Activated CD8-positive, alpha-beta memory T cell treated with anti-CD3 and anti-CD28 coated beads, Interleukin-2, amount 50 U/mL, for 24 hours (primary cell): ENCODE measurements around the gene CIDEC.

Experiments
- DNase-seq: peaks from one replicate; pipeline ENCODE4 v3.0.0-alpha.2; 2020; ENCODE audit errors: extremely low read depth

The CIDEC gene

DNA sequence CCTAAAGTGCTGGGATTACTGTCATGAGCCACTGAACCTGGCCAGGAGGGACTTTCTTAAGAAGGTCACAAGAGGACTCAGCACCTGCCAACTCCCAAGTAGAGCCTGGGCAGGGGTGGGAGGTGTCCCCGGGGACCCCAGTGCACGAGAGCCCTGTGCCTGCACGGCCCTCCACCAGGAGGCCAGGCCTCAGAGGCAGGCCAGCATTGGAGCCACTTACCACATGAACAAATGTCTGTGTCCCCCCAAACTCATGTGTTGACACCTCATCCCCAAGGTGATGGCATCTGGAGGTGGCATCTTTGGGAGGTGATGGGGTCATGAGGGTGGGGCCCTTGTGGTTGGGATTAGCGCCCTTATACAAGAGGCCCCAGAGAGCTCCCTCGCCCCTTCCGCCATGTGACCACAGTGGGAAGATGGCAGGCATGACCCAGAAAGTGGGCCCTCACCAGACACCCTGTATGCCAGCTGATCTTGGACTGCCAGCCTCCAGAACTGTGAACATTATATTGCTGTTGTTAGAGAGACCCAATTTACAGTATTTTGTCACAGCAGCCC is 33.0 kb downstream of the CIDEC start:
- DNase-seq = no peak

DNA sequence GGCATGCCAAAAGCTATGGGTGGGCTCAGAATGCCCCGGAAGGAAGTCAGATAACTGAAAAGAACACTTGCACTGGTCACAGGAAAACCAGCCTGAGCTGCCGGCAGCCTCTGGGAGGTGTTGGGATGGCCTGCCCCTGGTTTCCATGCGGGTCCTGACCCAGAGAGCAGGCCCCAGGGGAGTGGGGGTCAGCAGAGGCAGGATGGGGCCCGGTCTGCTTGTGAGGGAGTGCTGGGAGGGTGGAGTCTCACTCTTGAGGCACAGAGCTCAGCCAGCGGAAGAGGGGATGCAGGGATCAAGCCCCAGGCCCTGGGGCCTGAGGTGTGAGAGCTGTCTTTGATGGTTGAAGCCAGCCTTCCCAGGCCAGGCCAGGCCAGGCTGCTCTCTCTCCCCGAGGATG is 33.8 kb downstream of the CIDEC start:
- DNase-seq = no peak

GRCh38 chr3:9843715-9844438 is 36.2 kb downstream of the CIDEC start, which contains the start of gene RPUSD3:
TSS of gene RPUSD3 (minus strand) at chr3:9844008. CDS start at chr3:9843990, 18 bp downstream.
- peak; percentile 88 for DNase-seq

DNA sequence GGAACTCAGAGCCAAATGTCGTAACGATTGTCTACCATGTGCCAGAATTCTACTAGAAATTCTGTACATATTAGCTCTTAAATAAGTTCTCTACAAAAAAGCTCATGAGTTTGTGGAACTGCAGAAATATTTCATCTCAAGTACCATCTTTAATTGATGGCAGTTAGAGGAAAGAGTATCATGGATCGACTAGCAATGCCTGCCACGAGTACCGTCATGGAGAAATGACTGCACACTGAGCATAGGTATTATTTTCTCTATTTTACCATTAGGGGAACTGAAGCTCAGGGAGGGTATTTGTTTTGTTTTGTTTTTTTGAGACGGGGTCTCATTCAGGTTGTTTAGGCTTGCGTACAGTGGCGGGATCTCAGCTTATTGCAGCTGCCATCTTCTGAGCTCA is 39.0 kb downstream of the CIDEC start:
- no peak for DNase-seq

DNA sequence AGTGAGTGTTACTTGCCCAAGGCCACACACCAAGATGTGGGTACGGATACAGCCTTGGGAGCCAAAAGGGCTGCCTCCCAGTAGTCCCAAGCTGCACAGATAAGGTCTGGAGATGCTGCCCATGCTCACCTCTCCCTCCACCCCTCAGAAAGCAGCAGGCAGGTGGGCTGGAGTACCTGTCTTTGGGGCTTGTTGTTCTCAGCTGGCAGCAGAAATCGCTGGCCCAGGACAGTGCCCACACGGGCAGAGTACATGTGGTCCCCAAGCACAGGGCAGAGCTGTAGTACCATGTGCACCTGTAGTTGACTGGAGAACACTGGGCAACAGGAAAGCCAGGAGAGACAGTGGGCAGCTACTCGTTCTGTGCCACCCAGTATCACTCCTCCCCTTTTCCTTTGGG is 41.2 kb downstream of the CIDEC start:
- DNase-seq = no peak

- no peak for DNase-seq
These were observed 42.1 kb downstream of the CIDEC start for GRCh38 chr3:9837701-9838582.

- no peak for DNase-seq
These were observed 45.3 kb downstream of the CIDEC start for GRCh38 chr3:9834520-9835380.

- DNase-seq = no peak
These were observed 47.0 kb downstream of the CIDEC start for GRCh38 chr3:9833078-9833477.

DNA sequence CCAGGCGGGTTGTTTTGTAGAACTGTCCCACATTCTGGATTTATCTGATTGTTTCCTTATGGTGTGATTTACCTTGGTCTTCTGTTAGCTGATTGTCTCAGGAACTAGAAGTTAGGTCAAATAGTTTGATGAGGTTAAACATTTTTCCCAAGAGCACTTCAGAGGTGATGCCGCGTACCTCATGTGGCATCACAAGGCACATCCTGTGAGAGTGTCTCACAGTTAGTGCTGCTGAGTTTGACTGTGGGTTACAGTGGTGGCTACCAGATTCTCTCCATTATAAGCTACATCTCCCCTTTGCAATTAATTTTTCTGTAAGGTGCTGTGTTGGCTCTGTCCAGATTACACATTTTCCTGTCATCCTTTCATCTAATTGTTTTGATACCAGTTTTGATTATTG is 48.8 kb downstream of the CIDEC start:
- DNase-seq = no peak

GRCh38 chr3:9828801-9829755 is 51.0 kb downstream of the CIDEC start:
- DNase-seq = no peak

DNA sequence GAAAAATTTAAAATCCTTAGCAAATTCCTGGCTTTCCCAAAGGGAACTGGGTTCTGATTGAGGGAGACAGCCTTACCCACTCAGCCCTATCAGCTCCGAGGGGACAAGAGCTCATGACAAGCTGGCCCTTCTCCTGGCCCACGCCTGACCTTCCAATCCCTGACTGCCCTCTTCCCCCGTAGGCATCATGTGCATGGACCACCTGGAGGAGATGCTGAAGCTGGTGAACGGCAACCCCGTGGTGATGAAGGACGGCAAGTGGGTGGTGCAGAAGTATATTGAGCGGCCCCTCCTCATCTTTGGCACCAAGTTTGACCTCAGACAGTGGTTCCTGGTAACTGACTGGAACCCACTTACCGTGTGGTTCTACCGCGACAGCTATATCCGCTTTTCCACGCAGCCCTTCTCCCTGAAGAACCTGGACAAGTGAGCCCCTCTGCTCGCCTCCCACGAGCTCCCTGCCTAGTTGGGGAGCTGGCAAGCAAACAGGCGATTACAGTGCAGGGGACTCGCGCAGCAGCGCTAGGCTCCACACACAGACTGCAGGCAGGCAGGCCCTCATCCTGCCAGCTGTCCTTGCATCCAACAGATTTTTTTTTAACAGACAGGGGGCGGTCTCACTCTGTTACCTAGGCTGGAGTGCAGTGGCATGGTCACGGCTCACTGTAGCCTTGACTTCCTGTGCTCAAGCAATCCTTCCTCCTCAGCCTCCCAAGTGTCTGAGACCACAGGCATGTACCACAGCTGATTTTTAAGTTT is 53.1 kb downstream of the CIDEC start:
- DNase-seq = no peak

GRCh38 chr3:9825451-9826040 is 54.5 kb downstream of the CIDEC start:
- DNase-seq = no peak

DNA sequence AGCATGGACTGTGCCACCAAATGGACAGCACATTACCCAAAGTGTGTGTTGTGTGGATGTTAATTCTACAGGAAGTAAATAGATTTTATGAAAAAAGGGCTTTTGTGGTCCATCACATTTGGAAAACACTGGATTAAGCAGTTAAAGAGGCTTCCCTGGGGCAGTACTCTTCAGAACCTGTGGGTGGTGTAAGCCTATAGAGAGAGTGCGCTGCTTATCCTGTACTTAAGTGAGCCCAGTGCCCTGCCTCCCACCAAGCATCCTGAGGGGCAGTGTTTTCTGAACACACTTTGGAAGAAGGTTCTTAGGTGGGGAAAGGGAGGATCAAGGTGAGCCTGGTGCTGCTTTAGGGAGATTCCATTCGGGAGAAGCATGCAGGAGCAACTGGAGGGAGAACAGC is 59.1 kb downstream of the CIDEC start:
- DNase-seq = no peak

- DNase-seq = no peak
These were observed 59.5 kb downstream of the CIDEC start for GRCh38 chr3:9820543-9820942.

- no peak for DNase-seq
These were observed 61.3 kb downstream of the CIDEC start for GRCh38 chr3:9818666-9819335.

- DNase-seq = no peak
These were observed 62.6 kb downstream of the CIDEC start for GRCh38 chr3:9817436-9817835.
